HepG2 (cell line): ENCODE results near the gene TGM2. TPM values are rescaled to one million over a fixed set of nuclear protein-coding genes. Genes with fewer than 3 reads are reported as not detected.

Experiments used
- ELF3 ChIP-seq: IDR thresholded peaks from 2 replicates; pipeline ENCODE4 v1.6.1; 2016; ENCODE audit warnings: missing genetic modification reagents, missing compliant biosample characterization
- GTF2F1 ChIP-seq: fragments of 150-350 bp; IDR thresholded peaks from 2 replicates; pipeline ENCODE4 v1.6.1; 2014; ENCODE audit warnings: low read length
- HIVEP1 ChIP-seq: sonication (generic); formaldehyde crosslinking; IDR thresholded peaks from 2 replicates; pipeline ENCODE4 v1.4.0; 2020; ENCODE audit warnings: mild to moderate bottlenecking, missing genetic modification reagents
- NCOA2 ChIP-seq: sonication (generic); formaldehyde crosslinking; IDR thresholded peaks from 2 replicates; pipeline ENCODE4 v1.8.0; 2022; ENCODE audit warnings: inconsistent platforms
- PAF1 ChIP-seq: IDR thresholded peaks from 2 replicates; pipeline ENCODE4 v1.6.1; 2016; ENCODE audit warnings: missing genetic modification reagents, missing compliant biosample characterization
- RERE ChIP-seq: IDR thresholded peaks from 2 replicates; pipeline ENCODE4 v1.6.1; 2016; ENCODE audit warnings: low read depth, missing genetic modification reagents, missing compliant biosample characterization
- ZBTB1 ChIP-seq: sonication (generic); formaldehyde crosslinking; IDR thresholded peaks from 2 replicates; pipeline ENCODE4 v1.4.0; 2020; ENCODE audit warnings: missing genetic modification reagents, borderline replicate concordance
- ZBTB7B ChIP-seq: sonication (generic); formaldehyde crosslinking; IDR thresholded peaks from 2 replicates; pipeline ENCODE4 v1.4.0; 2020; ENCODE audit warnings: missing genetic modification reagents
- ZFP82 ChIP-seq: sonication (generic); formaldehyde crosslinking; IDR thresholded peaks from 2 replicates; pipeline ENCODE4 v1.5.1; 2020; ENCODE audit warnings: mild to moderate bottlenecking, missing genetic modification reagents, borderline replicate concordance
- ZMYM4 ChIP-seq: sonication (generic); formaldehyde crosslinking; IDR thresholded peaks from 2 replicates; pipeline ENCODE4 v1.8.1; 2023; ENCODE audit warnings: mild to moderate bottlenecking, missing genetic modification reagents
- ZNF335 ChIP-seq: sonication (generic); formaldehyde crosslinking; IDR thresholded peaks from 2 replicates; pipeline ENCODE4 v1.4.0; 2020; ENCODE audit warnings: missing genetic modification reagents
- ZNF350 ChIP-seq: sonication (generic); formaldehyde crosslinking; IDR thresholded peaks from 2 replicates; pipeline ENCODE4 v1.4.0; 2020; ENCODE audit warnings: mild to moderate bottlenecking, low read depth, missing genetic modification reagents, borderline replicate concordance
- ZNF543 ChIP-seq: sonication (generic); formaldehyde crosslinking; IDR thresholded peaks from 2 replicates; pipeline ENCODE4 v1.4.0; 2020; ENCODE audit warnings: mild to moderate bottlenecking, missing genetic modification reagents
- ZNF598 ChIP-seq: sonication (generic); formaldehyde crosslinking; IDR thresholded peaks from 2 replicates; pipeline ENCODE4 v1.5.1; 2020; ENCODE audit warnings: mild to moderate bottlenecking, missing genetic modification reagents, borderline replicate concordance
- ZNF607 ChIP-seq: sonication (generic); formaldehyde crosslinking; IDR thresholded peaks from 2 replicates; pipeline ENCODE4 v1.5.1; 2020; ENCODE audit warnings: missing genetic modification reagents, mild to moderate bottlenecking, borderline replicate concordance
- ZNF691 ChIP-seq: sonication (generic); formaldehyde crosslinking; IDR thresholded peaks from 2 replicates; pipeline ENCODE4 v1.4.0; 2020; ENCODE audit warnings: missing genetic modification reagents, low read depth, mild to moderate bottlenecking, borderline replicate concordance
- ZNF839 ChIP-seq: sonication (generic); formaldehyde crosslinking; IDR thresholded peaks from 2 replicates; pipeline ENCODE4 v1.4.0; 2020; ENCODE audit warnings: missing genetic modification reagents, mild to moderate bottlenecking, borderline replicate concordance
- polyA plus RNA-seq, 8 experiments: library from polyadenylated mRNA; depleted of rRNA in 3 of 8; stranded (reverse) in 7 of 8; unstranded in 1 of 8; fragments of >200 nt; fragmentation: Illumina TruSeq in 4 of 8; extraction: Trizol in 4 of 8; gene quantifications; 2 replicates each; pipeline versions ENCODE4 v1.2.1 to v1.2.3, GENCODE V29; 2011 to 2016; ENCODE audit warnings: low read depth in 4 of 8, missing spikeins in 1 of 8, mixed read lengths in 1 of 8; ENCODE audit not compliant: insufficient read depth in 1 of 8
- total RNA-seq, 5 experiments: library from RNA; depleted of rRNA; stranded (reverse); fragments of >200 nt; fragmentation: Illumina TruSeq; extraction: Trizol; gene quantifications; 2 replicates each; pipeline ENCODE4 v1.2.3, GENCODE V29; 2016; ENCODE audit warnings: low read depth in 1 of 5
- TF ChIP-seq, protein P1 (sequence below): sonication (generic); formaldehyde crosslinking; IDR thresholded peaks from 2 replicates; pipeline ENCODE4 v1.4.0; 2020; ENCODE audit warnings: missing genetic modification reagents, borderline replicate concordance
- TF ChIP-seq, protein P2 (sequence below): sonication (generic); formaldehyde crosslinking; IDR thresholded peaks from 2 replicates; pipeline ENCODE4 v1.5.0; 2020; ENCODE audit warnings: mild to moderate bottlenecking, missing genetic modification reagents

Gene TGM2
- total and polyA plus RNA-seq, 2 of the 13 experiments (the other 11 are each of a cell fraction or from before 2014, with no cell fraction given), result 4.2 to 46.4 TPM

GRCh38 chr20:38165089-38165965 lies at the start of gene TGM2 (continued):
- TF ChIP-seq RERE (CRISPR knock-in tag), result peak; percentile 28; the same call in 1 of the 2 replicates
- TF ChIP-seq ZNF350 (CRISPR knock-in tag), result peak; percentile 91
- TF ChIP-seq NCOA2 (CRISPR knock-in tag), result peak; percentile 75
- peak; percentile 95 for TF ChIP-seq ZNF598
- no peak for TF ChIP-seq PAF1 (CRISPR knock-in tag)
- TF ChIP-seq ZNF839 (CRISPR knock-in tag), result 0 out of 2 replicates have a peak, but pooled peaks have one; percentile 39
- peak; percentile 92 for TF ChIP-seq ZBTB7B (CRISPR knock-in tag)
- TF ChIP-seq ZNF335 (CRISPR knock-in tag), result no peak; the same call in 1 of the 2 replicates
- TF ChIP-seq, protein P1, sequence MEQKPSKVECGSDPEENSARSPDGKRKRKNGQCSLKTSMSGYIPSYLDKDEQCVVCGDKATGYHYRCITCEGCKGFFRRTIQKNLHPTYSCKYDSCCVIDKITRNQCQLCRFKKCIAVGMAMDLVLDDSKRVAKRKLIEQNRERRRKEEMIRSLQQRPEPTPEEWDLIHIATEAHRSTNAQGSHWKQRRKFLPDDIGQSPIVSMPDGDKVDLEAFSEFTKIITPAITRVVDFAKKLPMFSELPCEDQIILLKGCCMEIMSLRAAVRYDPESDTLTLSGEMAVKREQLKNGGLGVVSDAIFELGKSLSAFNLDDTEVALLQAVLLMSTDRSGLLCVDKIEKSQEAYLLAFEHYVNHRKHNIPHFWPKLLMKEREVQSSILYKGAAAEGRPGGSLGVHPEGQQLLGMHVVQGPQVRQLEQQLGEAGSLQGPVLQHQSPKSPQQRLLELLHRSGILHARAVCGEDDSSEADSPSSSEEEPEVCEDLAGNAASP, result peak; percentile 65; the same call in 1 of the 2 replicates
- TF ChIP-seq, protein P2, sequence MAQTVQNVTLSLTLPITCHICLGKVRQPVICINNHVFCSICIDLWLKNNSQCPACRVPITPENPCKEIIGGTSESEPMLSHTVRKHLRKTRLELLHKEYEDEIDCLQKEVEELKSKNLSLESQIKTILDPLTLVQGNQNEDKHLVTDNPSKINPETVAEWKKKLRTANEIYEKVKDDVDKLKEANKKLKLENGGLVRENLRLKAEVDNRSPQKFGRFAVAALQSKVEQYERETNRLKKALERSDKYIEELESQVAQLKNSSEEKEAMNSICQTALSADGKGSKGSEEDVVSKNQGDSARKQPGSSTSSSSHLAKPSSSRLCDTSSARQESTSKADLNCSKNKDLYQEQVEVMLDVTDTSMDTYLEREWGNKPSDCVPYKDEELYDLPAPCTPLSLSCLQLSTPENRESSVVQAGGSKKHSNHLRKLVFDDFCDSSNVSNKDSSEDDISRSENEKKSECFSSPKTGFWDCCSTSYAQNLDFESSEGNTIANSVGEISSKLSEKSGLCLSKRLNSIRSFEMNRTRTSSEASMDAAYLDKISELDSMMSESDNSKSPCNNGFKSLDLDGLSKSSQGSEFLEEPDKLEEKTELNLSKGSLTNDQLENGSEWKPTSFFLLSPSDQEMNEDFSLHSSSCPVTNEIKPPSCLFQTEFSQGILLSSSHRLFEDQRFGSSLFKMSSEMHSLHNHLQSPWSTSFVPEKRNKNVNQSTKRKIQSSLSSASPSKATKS (CRISPR knock-in tag), result no peak
- peak; percentile 78; the same call in 1 of the 2 replicates for TF ChIP-seq ZNF691 (CRISPR knock-in tag)
- TF ChIP-seq ELF3 (CRISPR knock-in tag), result peak; percentile 77
- no peak for TF ChIP-seq ZBTB1
- TF ChIP-seq ZFP82 (CRISPR knock-in tag), result no peak
- TF ChIP-seq ZNF607 (CRISPR knock-in tag), result no peak
- peak; percentile 92 for TF ChIP-seq ZMYM4 (CRISPR knock-in tag)
- peak; percentile 90; the same call in 1 of the 2 replicates for TF ChIP-seq ZNF543 (CRISPR knock-in tag)
- peak; percentile 67; the same call in 1 of the 2 replicates for TF ChIP-seq HIVEP1 (CRISPR knock-in tag)
- 0 out of 2 replicates have a peak, but pooled peaks have one; percentile 26 for TF ChIP-seq GTF2F1
